Peyer's patch (tissue), 4 donors: ENCODE results near the gene BMP5.

Experiments used
- POLR2A ChIP-seq, 2 donors: fragments of 450-650 bp; IDR thresholded peaks; one replicate each; pipeline ENCODE4 v1.5.1; 2017; ENCODE audit warnings: antibody characterized with exemption in 2 of 2, mild to moderate bottlenecking in 2 of 2, moderate library complexity in 2 of 2
- TF ChIP-seq, protein P1 (sequence below), 6 experiments: fragments of 450-650 bp in 4 of 6; fragments of 200-600 bp in 2 of 6; sonication (generic) in 1 of 6; IDR thresholded peaks; one replicate each; pipeline ENCODE4 v1.5.1; 2017 to 2019; ENCODE audit warnings: antibody characterized with exemption in 6 of 6, mild to moderate bottlenecking in 3 of 6, moderate library complexity in 1 of 6

DNA sequence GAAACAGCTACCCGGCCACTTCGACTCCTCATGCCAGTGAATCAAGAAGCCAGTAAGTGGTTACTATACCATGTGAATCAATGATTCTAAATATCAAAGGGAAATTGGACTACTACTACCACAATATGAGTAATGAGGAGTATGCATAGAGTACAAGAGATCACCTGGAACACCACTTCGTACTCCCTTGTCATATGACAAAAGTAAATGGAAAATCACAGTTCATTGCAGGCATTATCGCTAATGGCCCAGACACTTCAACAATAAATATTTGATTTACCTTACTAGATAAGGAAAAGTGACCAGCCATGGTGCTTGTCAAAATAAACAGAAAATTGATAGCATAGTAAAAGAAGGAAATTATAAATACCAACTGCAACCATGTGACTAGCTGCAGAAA, 73.1 kb downstream of the BMP5 start:
- TF ChIP-seq, protein P1, sequence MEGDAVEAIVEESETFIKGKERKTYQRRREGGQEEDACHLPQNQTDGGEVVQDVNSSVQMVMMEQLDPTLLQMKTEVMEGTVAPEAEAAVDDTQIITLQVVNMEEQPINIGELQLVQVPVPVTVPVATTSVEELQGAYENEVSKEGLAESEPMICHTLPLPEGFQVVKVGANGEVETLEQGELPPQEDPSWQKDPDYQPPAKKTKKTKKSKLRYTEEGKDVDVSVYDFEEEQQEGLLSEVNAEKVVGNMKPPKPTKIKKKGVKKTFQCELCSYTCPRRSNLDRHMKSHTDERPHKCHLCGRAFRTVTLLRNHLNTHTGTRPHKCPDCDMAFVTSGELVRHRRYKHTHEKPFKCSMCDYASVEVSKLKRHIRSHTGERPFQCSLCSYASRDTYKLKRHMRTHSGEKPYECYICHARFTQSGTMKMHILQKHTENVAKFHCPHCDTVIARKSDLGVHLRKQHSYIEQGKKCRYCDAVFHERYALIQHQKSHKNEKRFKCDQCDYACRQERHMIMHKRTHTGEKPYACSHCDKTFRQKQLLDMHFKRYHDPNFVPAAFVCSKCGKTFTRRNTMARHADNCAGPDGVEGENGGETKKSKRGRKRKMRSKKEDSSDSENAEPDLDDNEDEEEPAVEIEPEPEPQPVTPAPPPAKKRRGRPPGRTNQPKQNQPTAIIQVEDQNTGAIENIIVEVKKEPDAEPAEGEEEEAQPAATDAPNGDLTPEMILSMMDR (IDR thresholded peaks at IDR 0.05), result no peak
- no peak for TF ChIP-seq POLR2A (IDR thresholded peaks at IDR 0.05)
